Measurements from ENCODE around the gene PTOV1.

PTOV1 gene

DNA sequence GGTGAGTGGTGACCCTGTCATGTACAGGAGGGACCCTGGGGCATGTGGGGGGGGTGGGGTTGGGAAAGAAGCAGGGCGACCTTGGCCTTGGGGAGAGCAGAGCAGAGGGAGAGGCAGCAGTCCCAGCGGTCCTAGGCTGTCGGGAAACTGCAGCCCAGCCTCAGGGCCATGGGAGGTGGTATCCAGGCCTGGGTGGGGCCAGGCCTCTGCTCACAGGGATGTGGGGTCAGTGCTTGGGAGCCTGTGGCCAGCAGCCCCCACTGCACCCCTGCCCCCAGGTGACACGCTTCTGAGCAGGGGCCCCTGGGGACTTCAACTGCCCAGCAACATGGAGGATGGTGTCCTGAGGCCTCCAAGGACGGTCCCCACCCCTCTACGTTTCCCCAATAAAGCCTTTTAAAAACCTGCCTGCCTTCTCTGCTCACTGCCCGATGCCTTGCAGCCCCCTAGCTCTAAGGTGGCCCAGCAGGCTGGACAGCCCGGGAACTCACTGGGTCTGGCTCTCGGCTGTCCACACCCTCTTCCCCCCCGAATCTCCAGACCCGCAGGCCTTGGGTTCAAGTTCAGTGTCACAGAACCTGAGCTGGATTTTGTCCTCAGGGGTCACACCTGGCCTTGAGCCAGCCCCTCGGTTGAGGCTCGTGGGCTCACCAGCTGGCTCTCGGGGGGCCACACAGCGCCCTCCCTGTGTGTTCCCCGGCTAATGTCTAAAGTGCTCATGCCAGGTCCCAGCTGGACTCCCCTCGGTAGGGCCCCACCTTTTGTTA is 9.6 kb downstream of the PTOV1 start:
- DNase-seq, result peak; percentile 31

DNA sequence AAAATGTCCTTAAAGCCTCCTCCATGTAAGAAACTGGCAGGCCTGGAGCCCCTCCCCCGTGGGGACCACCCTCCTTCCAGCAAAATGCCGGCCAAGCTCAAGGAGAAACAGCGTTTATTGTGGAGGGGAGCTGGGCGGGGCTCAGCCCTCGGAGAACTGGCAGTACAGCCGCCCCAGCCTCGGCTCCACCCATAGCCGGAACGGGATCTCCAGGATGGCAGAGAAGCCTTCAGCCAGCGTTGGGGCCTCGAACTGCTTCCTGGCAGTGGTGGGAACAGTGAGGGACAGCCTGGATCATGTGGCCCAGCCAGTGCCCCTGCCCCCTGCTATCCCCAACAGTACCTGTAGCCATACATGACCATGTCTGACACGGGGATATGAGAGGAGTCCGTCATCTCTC is 10.1 kb downstream of the PTOV1 start:
- DNase-seq, result peak; percentile 68

DNA sequence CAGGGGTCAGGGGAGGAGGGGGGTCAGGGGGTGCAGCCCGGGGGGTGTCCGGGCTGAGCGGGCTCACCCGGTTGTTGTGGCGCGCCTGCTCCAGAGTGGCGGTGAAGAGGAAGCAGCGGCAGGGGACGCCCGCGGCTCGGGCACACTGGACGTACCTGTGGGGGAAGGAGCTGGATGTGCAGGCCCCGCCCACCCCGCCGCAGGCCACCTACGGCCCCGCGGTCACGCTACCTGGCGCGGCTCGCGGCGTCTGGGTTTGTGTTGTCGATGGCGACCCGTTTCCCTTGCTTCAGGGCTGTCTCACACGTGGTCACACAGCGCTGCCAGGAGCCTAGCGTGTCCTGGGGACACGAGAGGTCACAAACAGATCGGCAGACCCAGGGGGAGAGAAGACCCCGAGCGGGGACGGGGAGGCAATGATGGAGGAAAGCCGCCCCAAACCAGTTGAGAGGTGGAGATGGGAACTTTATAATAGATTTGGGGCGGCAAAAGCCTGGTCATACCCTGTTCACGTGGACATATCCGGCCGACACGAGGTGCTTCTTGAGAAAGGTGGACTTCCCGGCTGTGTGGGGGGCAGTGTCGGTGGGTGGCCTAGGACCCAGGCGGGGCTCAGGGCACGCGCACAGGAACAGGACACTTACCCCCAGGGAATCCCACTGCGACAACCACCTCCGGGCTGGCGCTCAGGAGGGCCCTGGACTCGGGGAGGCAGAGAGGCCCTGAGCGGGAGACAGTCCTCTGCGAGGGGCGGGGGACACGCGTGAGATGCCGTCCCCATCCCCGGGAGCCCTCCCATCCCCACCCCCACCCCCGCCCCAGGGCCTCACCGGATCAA is 10.8 kb downstream of the PTOV1 start:
- peak; percentile 29 for DNase-seq

DNA sequence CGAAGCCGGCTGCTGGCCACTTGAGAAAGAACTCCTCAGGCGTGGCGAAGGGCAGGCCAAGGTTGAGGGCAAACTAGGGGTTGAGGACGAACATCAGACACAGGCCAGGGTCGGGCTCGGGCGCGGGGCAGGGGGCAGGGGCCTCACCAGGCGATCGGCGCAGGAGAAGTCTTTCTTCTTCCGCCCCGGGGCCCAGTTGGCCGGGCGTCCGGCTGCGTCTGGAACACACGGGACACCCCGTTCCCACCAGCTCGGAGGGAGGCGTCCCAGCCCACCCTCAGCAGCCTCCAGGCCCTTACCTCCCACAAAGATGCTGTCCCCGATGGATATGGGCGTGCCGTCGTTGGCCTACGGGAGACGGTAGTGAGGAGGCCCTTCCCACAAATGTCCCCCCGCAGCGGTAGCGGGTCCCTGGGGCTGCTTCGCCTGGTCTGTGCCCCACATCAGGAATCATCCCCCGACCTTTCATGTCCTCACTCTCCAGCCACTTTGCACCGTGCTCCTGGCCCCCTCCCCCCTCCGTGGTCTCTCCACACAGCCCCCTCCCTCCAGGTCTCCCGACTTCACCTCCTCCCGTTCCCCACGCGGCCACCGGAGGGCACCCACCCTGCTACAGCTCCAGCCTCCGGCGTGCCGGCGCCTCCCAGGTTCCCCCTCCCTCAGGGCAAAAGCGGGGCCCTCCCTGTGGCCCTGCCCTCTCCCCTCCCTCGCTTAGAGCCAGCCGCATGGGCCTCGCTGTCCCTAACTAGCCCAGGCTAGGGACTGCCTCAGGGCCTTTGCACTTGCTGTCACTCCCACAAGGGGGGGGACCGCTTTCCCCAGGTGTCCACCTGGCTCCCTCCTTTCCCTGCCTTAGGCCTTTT is 11.7 kb downstream of the PTOV1 start:
- peak; percentile 43 for DNase-seq

DNA sequence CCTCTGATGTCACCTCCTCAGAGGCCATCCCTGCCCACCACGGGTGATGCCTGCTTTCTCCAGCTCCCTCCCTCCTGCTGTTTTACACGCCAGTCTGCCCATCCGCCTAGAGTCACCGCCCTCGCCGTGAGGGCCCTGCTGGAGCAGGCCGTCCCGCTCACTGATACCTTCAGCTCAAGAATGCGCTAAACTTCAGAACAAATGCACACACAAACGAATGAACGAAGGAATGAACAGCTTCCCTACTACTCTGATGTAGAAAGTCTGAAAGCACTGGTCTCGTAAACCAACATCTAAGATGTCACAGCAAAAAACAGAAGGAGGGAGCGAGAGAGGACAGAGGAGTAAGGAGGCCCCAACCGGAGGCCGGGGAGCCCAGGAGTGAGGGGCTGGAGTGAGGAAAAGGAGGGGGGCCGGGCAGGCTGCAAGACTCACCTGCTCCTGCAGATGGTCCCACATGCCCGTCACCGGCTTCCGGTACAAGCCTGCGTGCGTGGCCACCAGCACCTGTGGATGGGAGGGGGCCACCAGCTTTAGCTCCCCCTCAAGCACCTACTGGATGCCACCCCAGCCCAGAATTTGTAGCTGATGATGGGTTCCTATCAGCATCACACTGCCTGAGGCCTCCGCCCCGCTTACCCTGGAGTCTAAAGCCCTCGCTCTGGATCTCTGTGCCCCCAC is 12.4 kb downstream of the PTOV1 start:
- DNase-seq, result peak; percentile 17

DNA sequence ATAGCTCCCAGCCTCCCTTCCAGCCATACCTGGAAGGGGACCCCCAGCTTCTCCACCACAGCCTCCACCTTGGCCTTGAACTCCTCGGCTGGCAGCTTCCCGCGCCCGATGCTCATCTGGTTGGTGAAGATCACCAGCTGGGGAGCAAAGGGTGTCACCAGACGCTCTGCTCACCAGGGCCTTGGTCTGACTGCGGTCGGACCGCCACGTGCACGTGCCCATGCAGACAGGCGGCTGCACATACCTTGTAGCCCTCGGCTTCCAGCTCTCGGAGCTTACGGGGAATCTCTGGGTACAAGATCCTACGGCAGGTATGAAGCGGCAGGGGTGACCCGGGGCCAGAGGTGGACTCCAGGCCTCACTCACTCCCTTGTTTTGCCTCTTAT is 13.0 kb downstream of the PTOV1 start:
- DNase-seq, result no peak

DNA sequence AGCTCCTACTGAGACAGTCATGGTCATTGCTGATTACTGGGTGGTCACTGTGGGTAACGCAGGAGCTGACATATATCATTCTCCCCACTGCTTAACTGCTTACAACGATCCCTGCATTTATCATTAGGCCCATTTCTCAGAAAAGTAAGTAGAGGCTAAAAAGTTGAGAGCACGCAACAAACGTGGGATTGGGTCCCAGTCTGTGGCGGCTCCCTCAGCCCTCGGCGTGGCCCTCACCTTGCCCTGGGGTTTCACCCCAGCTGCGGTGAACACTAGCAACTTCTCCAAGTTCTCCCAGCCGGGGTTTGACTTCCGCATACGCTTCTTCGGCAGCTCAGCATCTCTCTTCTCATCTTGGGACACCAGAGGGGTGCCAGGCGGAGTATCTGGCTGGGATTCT is 13.9 kb downstream of the PTOV1 start:
- DNase-seq, result no peak

DNA sequence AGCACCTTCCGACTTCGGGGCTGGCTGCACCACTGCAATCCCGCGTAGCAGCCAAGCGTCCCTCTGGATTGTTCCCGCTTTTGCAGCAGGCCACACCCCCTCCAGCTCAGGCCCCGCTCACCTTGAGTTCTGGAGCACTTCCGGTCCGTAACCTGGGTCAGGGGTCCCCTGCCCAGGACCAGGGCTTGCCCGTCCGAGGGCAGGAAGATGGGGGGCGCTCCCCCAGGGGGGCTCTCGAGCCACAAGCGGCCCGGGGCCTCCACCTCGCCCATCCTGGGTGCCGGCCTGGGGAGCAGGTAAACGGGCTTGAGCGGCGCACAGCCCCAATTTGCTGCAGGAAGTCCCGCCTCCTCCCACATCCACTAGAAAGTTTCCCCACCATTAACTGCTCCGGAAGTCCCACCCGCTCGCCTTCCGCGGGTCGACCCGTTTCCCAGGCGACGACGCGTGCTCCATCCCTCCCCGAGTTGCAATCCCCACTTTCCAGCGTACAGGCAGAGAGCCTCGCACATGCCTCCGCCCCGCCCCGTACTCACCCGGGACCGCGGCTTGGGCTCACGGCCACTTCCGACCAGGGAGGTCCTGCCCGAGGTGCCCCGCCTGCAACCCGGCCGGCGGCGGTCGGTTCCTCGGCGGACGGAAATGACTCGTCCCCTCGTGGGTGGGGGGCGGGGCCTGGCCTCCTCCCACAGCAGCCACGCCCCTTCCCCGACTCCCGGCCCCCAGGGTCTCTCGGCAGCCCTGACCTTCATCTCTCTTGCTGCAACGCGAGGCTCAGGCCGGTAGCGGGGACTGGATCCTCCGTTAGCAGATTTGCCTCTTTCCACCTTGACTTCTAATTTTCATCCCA is 16.2 kb downstream of the PTOV1 start, which contains the start of gene PNKP:
TSS of gene PNKP (minus strand) at position 644 of the 850 bp plus-strand sequence. CDS start at position 272, 372 bp downstream.
- peak; percentile 96 for DNase-seq

DNA sequence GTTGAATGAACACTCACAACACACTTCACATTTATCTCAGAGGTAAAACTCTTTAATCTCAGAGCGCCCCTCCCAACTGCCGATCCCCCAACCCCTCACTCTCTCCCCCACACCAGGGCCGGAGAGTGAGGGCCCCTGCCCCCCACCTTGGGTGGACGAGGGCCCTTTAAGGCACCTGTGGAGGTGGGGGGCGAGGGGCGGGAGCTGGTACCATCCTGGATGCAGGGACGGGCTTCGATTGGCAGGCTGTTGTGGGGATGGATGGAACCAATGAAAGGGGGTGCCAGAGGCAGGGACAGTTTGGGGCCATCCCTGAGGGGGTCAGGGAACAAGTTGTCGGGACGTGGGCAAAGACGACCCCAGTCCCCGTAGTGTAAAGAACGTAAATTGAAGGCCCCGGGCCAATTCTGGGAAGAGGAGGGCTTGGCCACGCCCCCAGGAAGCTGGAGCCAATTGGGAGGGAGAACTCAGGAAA is 18.1 kb downstream of the PTOV1 start:
- no peak for DNase-seq

DNA sequence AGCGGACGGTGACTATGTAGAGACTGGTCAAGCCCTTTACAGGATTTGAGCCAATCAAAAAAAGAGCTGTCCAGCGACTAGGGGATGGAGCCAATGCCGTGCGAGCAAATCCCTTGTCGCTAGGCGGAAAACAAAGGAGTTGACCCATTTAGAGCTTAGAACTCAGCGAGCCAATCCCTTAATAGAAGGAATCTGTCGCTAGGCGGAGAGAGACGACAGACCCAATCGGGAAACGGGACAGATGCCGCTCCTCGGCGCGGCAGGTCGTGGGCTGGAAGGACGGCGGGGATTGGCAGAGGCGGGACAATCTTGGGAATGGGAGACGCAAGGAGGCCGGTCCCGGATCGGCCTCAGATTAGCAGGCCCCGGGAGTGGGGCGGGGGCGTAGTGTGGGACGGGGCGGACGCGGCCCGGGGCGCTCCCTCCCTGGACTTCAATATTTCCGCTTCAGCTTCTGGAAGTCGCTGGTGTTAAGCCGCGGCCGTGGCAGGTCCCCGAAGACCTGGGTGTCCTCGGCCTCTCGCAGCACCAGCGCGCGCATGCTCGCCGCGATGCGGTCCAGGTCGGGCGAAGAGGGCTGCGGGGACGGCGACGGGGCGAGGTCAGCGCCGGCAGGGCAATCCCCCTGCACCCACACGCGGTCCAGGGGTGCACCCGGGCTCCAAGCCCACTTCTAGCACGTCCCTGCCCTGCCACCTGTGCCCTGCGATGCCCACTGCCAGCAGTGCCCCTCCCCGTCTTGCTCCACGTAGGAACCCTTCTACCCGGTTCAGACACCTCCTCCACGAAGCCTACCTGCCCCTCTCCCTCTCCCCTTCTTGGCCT is 18.7 kb downstream of the PTOV1 start:
- peak; percentile 99 for DNase-seq

DNA sequence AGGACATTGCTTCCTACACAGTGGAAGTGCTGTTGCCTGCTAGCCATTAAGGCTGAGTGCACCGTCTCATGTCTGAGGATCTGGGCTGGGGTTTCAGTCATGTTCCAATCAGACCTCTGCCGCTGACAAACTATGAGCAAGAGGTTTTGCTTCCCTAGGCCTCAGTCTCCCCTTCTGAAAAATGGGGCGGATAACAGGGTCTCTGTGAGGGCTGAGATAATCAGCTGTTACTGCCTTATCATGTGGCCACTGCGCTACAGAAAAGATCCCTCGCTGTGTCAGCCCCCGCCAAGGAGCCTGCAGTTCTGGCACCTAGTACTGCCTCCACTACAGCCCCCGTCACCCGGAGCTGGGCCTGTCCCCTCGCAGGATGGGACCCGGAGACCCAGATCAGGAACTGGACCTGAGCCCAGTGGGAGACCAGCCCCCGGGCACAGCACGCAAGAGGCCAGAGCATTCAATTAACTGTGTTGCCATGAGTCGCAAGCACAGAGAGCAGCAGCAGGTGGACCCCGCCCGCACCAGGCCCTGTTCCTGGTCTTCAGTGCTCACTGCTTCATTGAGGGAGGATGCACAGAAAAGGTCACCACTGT is 19.4 kb downstream of the PTOV1 start:
- DNase-seq, result no peak

DNA sequence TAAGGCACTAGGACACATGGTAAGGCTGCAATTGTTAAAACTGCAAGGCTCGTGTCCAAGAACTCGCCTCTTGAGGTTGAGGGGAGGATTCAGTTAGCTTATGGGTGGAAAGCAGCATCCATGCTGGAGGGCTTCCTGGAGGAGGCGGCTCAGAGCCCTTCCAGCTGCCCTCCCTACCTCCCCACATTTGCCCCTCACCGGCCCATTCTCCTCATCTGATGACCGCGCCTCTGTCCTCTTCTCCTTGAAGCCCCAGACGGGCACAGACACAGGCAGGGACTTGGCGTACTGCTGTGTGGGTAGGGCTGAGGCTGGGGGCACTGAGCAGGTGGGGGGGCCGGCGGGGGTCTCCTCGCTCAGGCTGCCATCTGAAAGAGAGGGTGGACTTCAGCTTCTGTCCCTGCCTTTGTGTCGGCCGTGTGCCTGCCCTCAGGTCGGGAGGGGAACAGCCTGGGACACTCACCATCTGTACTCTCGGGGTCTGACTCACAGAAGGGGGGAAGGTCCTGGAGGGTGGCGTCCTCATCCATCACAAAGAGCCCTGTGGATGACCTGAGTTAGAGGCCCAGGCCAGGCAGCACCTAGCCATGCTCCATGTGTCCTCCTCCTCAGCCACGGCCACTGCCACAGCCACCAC is 20.5 kb downstream of the PTOV1 start:
- no peak for DNase-seq

DNA sequence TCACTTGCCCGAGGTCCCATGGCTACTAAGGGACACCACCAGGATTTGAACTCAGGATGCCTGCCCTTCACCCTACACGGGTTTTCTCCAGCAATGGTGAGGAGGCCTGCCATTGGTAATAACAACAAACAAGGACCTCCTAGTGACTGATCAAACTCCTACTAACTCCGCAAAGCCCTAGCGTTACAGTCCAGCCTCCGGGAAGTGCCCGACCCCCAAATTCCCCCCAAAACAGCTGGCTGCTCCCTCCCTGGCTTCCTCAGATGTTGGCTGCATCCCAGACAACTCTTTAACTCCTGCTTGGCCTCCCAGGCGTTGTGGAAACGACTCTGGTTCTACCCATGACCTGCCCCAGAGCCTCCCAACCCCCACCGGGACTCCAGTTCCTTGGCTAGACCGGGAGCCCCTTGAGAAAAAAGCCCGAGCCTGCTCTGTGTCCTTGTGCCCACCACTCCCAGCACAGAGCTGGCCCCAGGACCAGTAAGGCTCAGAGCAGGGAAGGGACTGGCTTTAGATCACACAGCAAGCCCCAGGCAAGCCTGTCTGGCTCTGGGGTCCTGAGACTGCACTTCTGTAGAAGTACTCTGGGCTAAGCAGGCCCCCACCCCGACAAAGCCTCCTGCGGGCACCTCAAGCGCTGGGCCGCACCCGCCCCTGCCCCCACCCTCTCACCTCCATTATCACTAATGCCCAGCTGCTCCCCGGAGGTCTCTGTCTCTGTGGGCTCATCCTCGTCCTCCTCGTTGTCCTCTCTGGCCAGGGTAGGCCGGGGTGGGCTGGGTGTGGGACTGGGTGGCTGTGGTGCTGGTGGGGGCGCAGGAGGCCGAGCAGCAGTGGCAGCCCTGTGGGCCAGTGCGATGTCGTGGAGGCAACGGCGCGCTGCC is 21.5 kb downstream of the PTOV1 start:
- no peak for DNase-seq

DNA sequence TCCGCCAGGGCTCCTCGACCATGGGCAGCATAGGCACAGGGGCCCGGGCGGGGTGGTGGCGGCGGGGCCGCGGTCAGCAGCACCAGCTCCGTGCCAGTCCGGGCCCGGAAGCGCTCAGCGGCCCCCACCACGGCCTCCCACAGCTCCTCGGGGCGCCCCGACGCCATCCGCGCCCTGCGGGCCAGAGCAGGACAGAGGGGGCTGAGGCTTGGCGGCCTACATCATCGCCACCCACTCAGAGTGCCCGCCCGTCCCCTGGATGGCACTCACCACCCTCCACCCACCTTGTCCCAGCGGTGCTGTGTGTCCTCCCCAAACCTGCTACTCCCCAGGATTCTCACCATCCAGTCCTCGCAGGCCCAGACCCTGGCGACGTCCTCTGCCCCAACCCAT is 22.2 kb downstream of the PTOV1 start:
- DNase-seq, result no peak

DNA sequence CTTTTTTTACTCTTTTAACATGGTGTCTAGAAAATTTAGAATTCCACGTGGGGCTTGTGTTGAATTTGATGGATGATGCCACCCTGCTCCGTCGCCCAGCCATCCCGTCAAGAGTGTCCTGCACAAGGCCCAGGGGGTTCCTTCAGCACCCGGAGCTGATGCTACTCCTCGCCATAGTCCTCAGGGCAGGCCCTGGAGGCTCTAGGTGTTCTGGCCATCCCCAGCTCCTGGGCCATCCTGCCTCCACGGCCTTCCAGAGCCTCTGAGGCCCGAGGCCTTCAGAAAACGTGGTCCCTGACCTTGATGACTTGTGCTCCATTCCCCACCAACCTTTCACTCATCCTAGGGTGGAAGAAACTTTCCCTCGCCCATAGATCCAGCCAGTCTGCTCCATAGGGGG is 22.9 kb downstream of the PTOV1 start:
- no peak for DNase-seq

DNA sequence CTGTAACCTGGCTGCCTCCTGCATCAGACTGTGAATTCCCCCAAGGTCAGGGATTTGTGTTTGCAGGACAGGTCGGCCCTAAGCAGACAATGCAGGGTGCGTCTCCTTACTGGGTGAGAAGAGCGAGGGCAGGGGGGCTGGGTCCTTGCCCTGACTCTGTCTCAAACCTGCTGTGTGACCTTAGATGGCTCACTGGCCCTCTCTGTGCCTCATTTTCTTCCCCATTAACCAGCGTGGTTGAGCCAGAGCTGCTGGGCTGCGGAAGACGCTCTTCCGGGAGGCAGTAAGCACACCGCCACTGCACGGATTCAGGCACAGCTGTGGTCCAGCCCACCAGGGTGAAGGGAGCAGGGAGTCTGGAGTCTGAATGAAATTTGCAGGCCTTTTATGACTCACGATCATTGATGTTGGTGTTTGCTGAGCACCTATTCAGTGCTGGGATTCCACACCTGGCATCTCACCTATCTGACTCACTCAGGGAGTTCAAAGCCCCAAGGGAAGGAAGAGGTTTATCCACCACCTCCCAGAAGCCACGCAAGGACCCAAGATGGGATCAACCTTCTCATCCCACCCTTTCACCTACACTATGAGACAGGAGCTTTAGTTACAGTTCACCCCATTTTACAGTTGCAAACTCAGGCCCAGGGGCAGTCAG is 23.7 kb downstream of the PTOV1 start:
- DNase-seq, result no peak

DNA sequence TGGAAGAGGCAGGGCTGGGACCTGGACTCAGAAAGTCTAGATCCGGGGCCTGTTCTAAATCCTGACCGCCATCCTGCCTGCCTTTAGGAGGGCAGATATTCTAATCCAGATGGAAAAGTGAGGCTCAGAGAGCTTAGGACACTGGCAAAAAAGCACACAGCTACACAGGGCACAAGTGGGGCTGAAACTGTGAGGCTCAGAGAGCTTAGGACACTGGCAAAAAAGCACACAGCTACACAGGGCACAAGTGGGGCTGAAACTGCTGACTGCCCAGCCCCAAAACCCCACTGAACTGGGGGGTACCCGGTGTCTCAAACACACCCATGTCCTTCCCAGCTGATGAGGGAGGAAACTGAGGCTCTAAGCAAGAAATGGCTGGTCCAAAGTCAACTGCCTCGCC is 24.2 kb downstream of the PTOV1 start:
- no peak for DNase-seq

DNA sequence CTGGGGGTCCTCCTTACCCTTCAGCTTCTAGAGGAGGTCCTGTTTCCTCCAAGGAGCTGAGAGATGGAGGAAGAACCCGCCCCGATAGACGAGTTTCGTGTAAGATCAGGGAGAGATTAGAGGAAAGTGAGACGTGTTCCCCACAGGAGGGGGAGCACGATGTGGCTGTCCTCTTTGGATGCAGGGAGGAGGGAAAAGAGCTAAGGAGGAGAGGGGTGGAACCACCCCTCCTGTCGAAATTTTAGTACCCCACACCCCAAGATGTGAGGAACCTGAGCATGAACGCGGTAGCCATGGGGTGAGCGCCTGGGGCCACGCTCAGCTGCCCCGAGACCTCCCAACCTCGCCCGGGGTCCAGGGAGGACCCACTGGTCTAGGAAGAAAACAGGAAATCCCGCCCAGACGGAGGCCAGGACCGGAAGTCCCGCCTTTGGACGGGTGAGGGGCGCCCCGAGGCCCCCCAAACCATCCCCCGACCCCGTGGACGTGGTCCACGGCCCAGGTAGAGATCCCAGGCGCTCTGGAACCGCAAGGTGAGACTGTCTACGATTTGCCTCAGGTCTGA is 25.0 kb downstream of the PTOV1 start:
- DNase-seq, result peak; percentile 86
